MM.1S (cell line): ENCODE measurements around the gene IL17RD.

Source experiments
- CTCF ChIP-seq: fragments of 300-600 bp; sonication (generic); IDR thresholded peaks from 2 replicates; pipeline ENCODE4 v1.5.1; 2016; ENCODE audit warnings: antibody characterized with exemption, low read length, mixed read lengths
- EZH2 ChIP-seq: fragments of 300-600 bp; sonication (generic); optimal IDR thresholded peaks from 2 replicates; pipeline ENCODE3; 2017; ENCODE audit warnings: low read depth, mild to moderate bottlenecking, antibody characterized with exemption, low read length, mixed read lengths
- EZH2phosphoT487 ChIP-seq: fragments of 300-600 bp; sonication (generic); IDR thresholded peaks from 2 replicates; pipeline ENCODE4 v1.6.1; 2018; ENCODE audit warnings: antibody characterized with exemption, low read length

GRCh38 chr3:57078344-57078634, 86.9 kb downstream of the IL17RD start:
- TF ChIP-seq CTCF (no peak), EZH2 (no peak), EZH2phosphoT487 (no peak)
